ENCODE measurements around the gene DLGAP4. TPM values are rescaled to one million over a fixed set of nuclear protein-coding genes. Genes with fewer than 3 reads are reported as not detected.

Gene DLGAP4
- total and polyA plus RNA-seq, 2 of the 8 experiments (the other 6 are each of a cell fraction or from before 2014, with no cell fraction given), result 41.2 to 57.2 TPM

GRCh38 chr20:36385503-36385902 lies 79.4 kb downstream of the DLGAP4 start:
- Histone ChIP-seq H4K20me1 (replicated peaks in 1 of 2; ENCODE audit: control insufficient read depth in 1 of 2, insufficient read depth in 2 of 2, low read length in 2 of 2) (peaks cover 5 to 7% of the 10 kb centered on the region in 2 experiments), H2BK120ac (replicated peaks; ENCODE audit: low read depth, low read length) (no peak overlapping the region), H3K27ac (ENCODE audit: low read depth, low read length) (no peak overlapping the region), H2AK5ac (ENCODE audit: low read depth, low read length) (no peak overlapping the region), H2BK12ac (ENCODE audit: low read depth, low read length) (no peak overlapping the region), H3K23me2 (ENCODE audit: low read depth, low read length) (no peaks in the 10 kb centered on the region), H3K4me3 (ENCODE audit: extremely low read depth in 1 of 4, insufficient read depth in 2 of 4, low read depth in 3 of 4, low read length in 4 of 4) (no peak overlapping the region), H3K27me3 (replicated peaks in 1 of 4; ENCODE audit: control insufficient read depth in 3 of 4, extremely low read depth in 1 of 4, insufficient read depth in 3 of 4, low read length in 3 of 4) (no peaks in the 10 kb centered on the region), H2BK20ac (ENCODE audit: low read length) (no peak overlapping the region), H3K4me1 (replicated peaks in 1 of 4; ENCODE audit: control insufficient read depth in 3 of 4, insufficient read depth in 4 of 4, low read length in 3 of 4) (0 out of 7 replicates have a peak, but pooled peaks cover 0 to under 1% (median 0%) of the 10 kb centered on the region in 4 experiments), H2AFZ (ENCODE audit: low read length) (no peak overlapping the region), H3K14ac (ENCODE audit: insufficient read length) (no peak overlapping the region), H3K9me3 (ENCODE audit: insufficient read depth in 2 of 2, low read depth in 1 of 2, low read length in 1 of 2) (no peaks in the 10 kb centered on the region), H4K5ac (ENCODE audit: insufficient read length, low read depth, low read length) (no peak overlapping the region), H3K36me3 (ENCODE audit: control insufficient read depth in 2 of 4, insufficient read depth in 4 of 4, low read length in 3 of 4) (no peaks in the 10 kb centered on the region), H4K8ac (ENCODE audit: extremely low read depth, insufficient read depth, low read length) (no peak overlapping the region), H3K23ac (ENCODE audit: insufficient read length) (no peak overlapping the region), H2BK5ac (ENCODE audit: low read depth, low read length) (no peak overlapping the region), H3K9ac (replicated peaks in 1 of 4; ENCODE audit: extremely low read depth in 1 of 4, low read depth in 3 of 4, low read length in 3 of 4) (no peak overlapping the region), H4K91ac (replicated peaks; ENCODE audit: insufficient read length, low read length) (no peak overlapping the region), H3K18ac (ENCODE audit: extremely low read depth, low read length) (no peak overlapping the region), H2BK15ac (ENCODE audit: low read length) (no peak overlapping the region), H3K4ac (replicated peaks; ENCODE audit: insufficient read length, low read depth, low read length) (no peak overlapping the region), H3K79me2 (ENCODE audit: control insufficient read depth in 1 of 2, insufficient read depth in 2 of 2, low read length in 2 of 2) (no peaks in the 10 kb centered on the region), H3K4me2 (ENCODE audit: insufficient read depth in 1 of 2, low read depth in 2 of 2, low read length in 2 of 2) (no peak overlapping the region), H3K79me1 (ENCODE audit: low read depth, low read length) (no peaks in the 10 kb centered on the region; the same call in 1 of the 2 replicates), H3K56ac (replicated peaks; ENCODE audit: insufficient read length, low read depth, low read length) (no peak overlapping the region)
- DNase-seq (ENCODE audit: low read depth in 1 of 2, low spot score in 2 of 2) (no peak), FAIRE-seq (no peak)
- WGBS, 2 experiments (ENCODE audit: extremely low coverage in 1 of 2, insufficient coverage in 1 of 2, insufficient read length in 1 of 2, insufficient replicate concordance in 2 of 2, low coverage in 1 of 2, low lambda C conversion rate in 2 of 2, missing lambda C conversion rate in 1 of 2), result 89% methylated on average over 3 of the region's 3 CpGs; no CpG with 5 or more reads in 1 of the 2 experiments
- TF ChIP-seq ATF2 (IDR thresholded peaks at IDR 0.05; ENCODE audit: low read length) (no peak), USF2 (IDR thresholded peaks at IDR 0.05; ENCODE audit: low read length) (no peak), EZH2 (IDR thresholded peaks at IDR 0.05; ENCODE audit: low read depth, low read length, severe bottlenecking) (no peak), FOSL1 (IDR thresholded peaks at IDR 0.05; ENCODE audit: insufficient read depth, low read depth, low read length) (no peak), TCF12 (IDR thresholded peaks at IDR 0.05; ENCODE audit: low read depth, low read length) (no peak), MAX (IDR thresholded peaks at IDR 0.05) (no peak), KDM1A (IDR thresholded peaks at IDR 0.05; ENCODE audit: borderline replicate concordance, low read length) (no peak), SAP30 (IDR thresholded peaks at IDR 0.05; ENCODE audit: insufficient read depth, insufficient replicate concordance, low read length) (no peak)
- ChIA-PET POLR2A (ENCODE audit: partially characterized antibody) (no interaction called here), CTCF (ENCODE audit: partially characterized antibody) (interaction anchor here (0.7 to 5.5 kb wide), 12 partner anchors 9 to 110 kb away, joined by 3 to 42 read pairs (median 4); no protein-coding TSS in a partner anchor)

Data from H1 (cell line).